Measurements from ENCODE around the gene RPRML.
A peak's percentile ranks its signal among the peaks of the same experiment; 100 is the strongest.

Gene RPRML

DNA sequence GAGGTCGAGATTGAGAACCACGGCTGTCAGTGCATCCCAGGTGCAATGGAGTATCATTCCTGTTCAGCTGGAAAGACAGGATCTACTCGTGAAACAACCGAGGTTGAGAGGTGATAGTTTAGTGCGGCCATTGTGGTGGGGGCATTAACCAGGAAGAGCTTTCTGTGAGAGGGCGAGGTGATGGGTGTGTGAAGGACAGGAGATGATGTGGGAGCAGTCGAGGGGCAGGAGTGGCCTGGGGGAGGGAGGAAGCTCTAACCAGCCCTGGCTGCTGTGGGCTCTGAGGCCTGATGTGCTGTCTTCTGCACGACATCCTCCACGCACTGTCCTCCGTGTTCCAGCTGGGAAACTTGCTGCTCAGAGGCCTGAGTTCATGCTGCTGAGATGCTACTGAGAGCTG lies 34.1 kb downstream of the RPRML start:
- DNase-seq (ENCODE audit: low read depth) = no peak

- DNase-seq (ENCODE audit: low read depth) = peak; percentile 86
These were observed 35.3 kb downstream of the RPRML start for GRCh38 chr17:46943501-46944393.

GRCh38 chr17:46943218-46943500 lies 35.9 kb downstream of the RPRML start:
- DNase-seq (ENCODE audit: low read depth) = no peak

- peak; percentile 79 for DNase-seq (ENCODE audit: low read depth)
These were observed 36.4 kb downstream of the RPRML start for GRCh38 chr17:46942441-46943217.

DNA sequence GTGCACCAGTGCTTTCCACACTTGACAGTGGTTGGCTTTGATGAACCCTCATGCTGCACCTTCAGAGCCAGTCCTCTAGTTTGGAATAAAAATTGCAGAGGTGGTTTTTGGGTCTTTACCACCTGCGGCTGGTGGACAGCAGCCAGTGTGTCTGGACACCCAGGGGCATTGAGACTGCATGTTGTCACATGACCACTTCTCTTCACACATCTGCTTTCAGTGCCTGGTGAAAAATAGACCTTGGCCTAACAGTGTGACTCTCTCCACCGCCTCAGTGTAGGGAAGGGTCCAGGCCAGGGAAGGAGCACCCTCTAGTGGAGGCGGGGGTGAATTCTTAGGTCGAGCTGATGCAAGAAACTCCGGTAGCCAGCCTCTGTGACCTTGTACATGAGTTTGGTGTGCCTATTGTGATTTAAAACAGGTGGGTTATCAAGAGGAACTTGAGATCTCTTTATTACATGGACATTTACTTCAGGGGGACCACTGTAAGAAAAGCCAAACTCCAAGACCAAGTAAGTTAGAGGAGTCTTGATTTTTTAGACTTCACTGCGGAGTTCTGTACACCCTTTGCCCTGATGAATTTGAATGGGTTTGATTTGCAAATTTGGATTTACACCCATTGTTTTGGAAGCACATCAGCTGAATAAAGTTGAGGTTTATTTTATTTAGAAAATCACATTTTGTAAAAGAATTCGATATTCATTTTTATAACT lies 38.2 kb downstream of the RPRML start:
- DNase-seq (ENCODE audit: low read depth) = peak; percentile 77

GRCh38 chr17:46935658-46936266 lies 43.3 kb downstream of the RPRML start:
- DNase-seq (ENCODE audit: low read depth) = no peak

- DNase-seq (ENCODE audit: low read depth) = no peak
These were observed 47.5 kb downstream of the RPRML start for GRCh38 chr17:46931596-46931995.

DNA sequence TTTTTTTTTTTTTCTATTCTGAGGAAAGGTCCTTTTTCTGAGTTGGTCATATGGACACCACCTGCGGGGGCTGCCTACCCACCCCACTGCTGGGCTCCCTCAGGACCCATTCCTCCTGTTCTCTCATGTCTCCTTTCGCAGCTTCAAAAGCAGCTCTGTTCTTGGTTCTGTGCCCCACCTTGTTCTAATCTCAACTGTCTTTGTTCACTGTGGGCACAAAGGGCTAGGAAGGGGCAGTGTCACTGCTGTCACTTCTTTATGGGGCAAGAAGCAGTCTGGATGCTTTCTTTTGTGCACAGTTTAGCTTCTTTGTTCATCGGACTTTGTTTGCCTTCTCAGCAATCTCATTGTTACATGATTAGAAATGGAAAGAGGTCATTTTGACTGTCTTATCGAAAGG lies 49.0 kb downstream of the RPRML start:
- DNase-seq (ENCODE audit: low read depth) = no peak

DNA sequence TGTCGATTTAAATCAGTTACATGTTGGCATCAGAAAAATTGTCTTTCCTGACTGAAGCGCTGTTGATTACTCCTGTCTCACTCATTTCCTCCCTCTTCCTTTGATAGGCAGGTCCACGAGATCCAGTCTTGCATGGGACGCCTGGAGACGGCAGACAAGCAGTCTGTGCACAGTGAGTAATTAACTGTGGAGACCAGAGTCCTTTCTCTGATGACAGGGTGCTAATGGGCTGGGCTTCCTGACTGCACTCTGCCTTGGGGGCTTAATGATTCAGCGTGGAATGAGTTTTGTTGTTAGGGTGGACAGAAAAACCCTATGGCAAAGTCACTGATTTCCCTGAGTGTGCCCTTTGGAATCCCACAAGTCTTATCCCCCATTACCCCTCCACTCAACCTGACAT lies 49.6 kb downstream of the RPRML start:
- DNase-seq (ENCODE audit: low read depth) = peak; percentile 94

- peak; percentile 22 for DNase-seq (ENCODE audit: low read depth)
These were observed 50.4 kb downstream of the RPRML start for GRCh38 chr17:46928467-46929261.

Measured in EH (cell line).